ENCODE data around the gene CDK9. TPM values are rescaled to one million over a fixed set of nuclear protein-coding genes. Genes with fewer than 3 reads are reported as not detected.

Gene CDK9
- total and polyA plus RNA-seq, 10 of the 15 experiments (the other 5 are each of a cell fraction or from before 2014, with no cell fraction given) = 7.3 to 92.6 (median 51.6) TPM

DNA sequence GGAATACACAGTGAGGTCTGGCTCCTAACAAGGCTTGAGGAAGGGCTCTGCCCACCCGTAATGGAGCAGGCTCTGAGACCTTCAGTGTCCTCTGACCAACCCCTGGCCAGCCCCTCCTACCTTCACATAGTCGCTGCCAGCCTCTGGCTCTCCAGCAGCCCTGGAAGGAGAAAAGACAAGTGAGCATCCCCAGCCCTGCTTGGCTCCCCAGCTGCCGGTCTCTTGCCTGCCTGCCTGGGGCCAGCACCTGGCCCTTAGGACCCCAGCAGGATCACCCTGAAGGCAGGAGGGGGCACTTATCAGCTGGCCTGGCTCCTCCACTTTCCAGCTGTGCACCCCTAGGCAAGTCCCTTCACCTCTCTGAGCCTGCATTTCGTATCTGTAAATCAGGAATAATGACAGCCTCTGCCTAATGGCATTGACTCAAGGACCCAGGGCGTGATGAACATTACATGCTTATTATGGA, 24.3 kb upstream of the CDK9 start:
- ChIA-PET SMC1A (ENCODE audit: uncharacterized antibody, unreplicated experiment) (interaction anchor here (0.9 to 1.6 kb wide), 2 partner anchors 36 to 108 kb away, joined by 3 to 4 read pairs; no protein-coding TSS in a partner anchor), POLR2A (interaction anchor here (1.5 kb wide), 1 partner anchor 9 kb away, joined by 3 read pairs; no protein-coding TSS in a partner anchor), RAD21 (ENCODE audit: unreplicated experiment) (no interaction called here), CTCF (interaction anchor here (1.2 to 1.3 kb wide), 2 partner anchors 10 to 108 kb away, joined by 4 read pairs; no protein-coding TSS in a partner anchor)
- BruUV-seq (replicated peaks) = no TSS peak
- Histone ChIP-seq H3K9ac (ENCODE audit: control insufficient read depth, insufficient read depth, low read length) (no peak overlapping the region), H4K20me1 (ENCODE audit: control insufficient read depth, insufficient read depth) (0 out of 2 replicates have a peak, but pooled peaks cover 2% of the 10 kb centered on the region), H3K27ac (ENCODE audit: control insufficient read depth, insufficient read depth) (no peak overlapping the region), H3K9me3 (replicated peaks; ENCODE audit: control insufficient read depth, insufficient read depth, low read length) (no peaks in the 10 kb centered on the region), H3K27me3 (replicated peaks in 1 of 2; ENCODE audit: control insufficient read depth in 2 of 2, insufficient read depth in 2 of 2, low read length in 1 of 2) (no peaks in the 10 kb centered on the region), H3K4me2 (ENCODE audit: control insufficient read depth, insufficient read depth) (no peak overlapping the region), H3K4me3 (no peak overlapping the region), H3K4me1 (ENCODE audit: control insufficient read depth, insufficient read depth, low read length) (no peaks in the 10 kb centered on the region), H2AFZ (ENCODE audit: control insufficient read depth, low read depth, low read length) (no peak overlapping the region), H3K36me3 (ENCODE audit: control insufficient read depth in 2 of 2, insufficient read depth in 2 of 2, low read length in 1 of 2) (peaks cover 1 to 12% of the 10 kb centered on the region in 2 experiments), H3K79me2 (ENCODE audit: control insufficient read depth, insufficient read depth, low read length) (no peaks in the 10 kb centered on the region; the same call in 1 of the 2 replicates)
- TF ChIP-seq, protein P1, sequence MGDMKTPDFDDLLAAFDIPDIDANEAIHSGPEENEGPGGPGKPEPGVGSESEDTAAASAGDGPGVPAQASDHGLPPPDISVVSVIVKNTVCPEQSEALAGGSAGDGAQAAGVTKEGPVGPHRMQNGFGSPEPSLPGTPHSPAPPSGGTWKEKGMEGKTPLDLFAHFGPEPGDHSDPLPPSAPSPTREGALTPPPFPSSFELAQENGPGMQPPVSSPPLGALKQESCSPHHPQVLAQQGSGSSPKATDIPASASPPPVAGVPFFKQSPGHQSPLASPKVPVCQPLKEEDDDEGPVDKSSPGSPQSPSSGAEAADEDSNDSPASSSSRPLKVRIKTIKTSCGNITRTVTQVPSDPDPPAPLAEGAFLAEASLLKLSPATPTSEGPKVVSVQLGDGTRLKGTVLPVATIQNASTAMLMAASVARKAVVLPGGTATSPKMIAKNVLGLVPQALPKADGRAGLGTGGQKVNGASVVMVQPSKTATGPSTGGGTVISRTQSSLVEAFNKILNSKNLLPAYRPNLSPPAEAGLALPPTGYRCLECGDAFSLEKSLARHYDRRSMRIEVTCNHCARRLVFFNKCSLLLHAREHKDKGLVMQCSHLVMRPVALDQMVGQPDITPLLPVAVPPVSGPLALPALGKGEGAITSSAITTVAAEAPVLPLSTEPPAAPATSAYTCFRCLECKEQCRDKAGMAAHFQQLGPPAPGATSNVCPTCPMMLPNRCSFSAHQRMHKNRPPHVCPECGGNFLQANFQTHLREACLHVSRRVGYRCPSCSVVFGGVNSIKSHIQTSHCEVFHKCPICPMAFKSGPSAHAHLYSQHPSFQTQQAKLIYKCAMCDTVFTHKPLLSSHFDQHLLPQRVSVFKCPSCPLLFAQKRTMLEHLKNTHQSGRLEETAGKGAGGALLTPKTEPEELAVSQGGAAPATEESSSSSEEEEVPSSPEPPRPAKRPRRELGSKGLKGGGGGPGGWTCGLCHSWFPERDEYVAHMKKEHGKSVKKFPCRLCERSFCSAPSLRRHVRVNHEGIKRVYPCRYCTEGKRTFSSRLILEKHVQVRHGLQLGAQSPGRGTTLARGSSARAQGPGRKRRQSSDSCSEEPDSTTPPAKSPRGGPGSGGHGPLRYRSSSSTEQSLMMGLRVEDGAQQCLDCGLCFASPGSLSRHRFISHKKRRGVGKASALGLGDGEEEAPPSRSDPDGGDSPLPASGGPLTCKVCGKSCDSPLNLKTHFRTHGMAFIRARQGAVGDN (IDR thresholded peaks at IDR 0.05) = no peak
- TF ChIP-seq ATF7 (IDR thresholded peaks at IDR 0.05; ENCODE audit: low read depth) (no peak), ZZZ3 (IDR thresholded peaks at IDR 0.05; ENCODE audit: control insufficient read depth, insufficient read length, low read depth) (no peak)
- ATAC-seq = no peak
- 78% methylated on average over 5 of the region's 5 CpGs for WGBS (ENCODE audit: insufficient coverage, insufficient replicate concordance, low lambda C conversion rate, missing lambda C conversion rate)
- in situ Hi-C loops (cut with MboI) = no loop called here
- DNase-seq (ENCODE audit: low read depth, low spot score) = no peak
- intact Hi-C loops (cut with micrococcal nuclease; ENCODE audit: unreplicated experiment) = no loop called here
- FAIRE-seq = no peak
